Epidermal melanocyte (primary cell): ENCODE results near the gene CCDC27.

Source experiments
- DNase-seq: peaks from one replicate; pipeline ENCODE4 v3.0.0; 2011; ENCODE audit warnings: low spot score; ENCODE audit not compliant: insufficient read length

The CCDC27 gene

GRCh38 chr1:3752400-3752945 is at the start of gene CCDC27:
CCDC27 (plus strand) TSS chr1:3752450; CDS start chr1:3752482, 32 bp downstream.
- no peak for DNase-seq

GRCh38 chr1:3702528-3702927 is 49.7 kb upstream of the CCDC27 start:
- no peak for DNase-seq

- no peak for DNase-seq
Observed at GRCh38 chr1:3702990-3703728, 49.1 kb upstream of the CCDC27 start.

GRCh38 chr1:3703786-3704371 is 48.4 kb upstream of the CCDC27 start:
- DNase-seq, result no peak

GRCh38 chr1:3705341-3705950 is 46.8 kb upstream of the CCDC27 start:
- no peak for DNase-seq

- no peak for DNase-seq
Observed at GRCh38 chr1:3706651-3707297, 45.5 kb upstream of the CCDC27 start.

GRCh38 chr1:3707298-3707938 is 44.8 kb upstream of the CCDC27 start:
- no peak for DNase-seq

- DNase-seq, result no peak
Observed at GRCh38 chr1:3707939-3708328, 44.3 kb upstream of the CCDC27 start.

GRCh38 chr1:3708791-3709190 is 43.5 kb upstream of the CCDC27 start:
- no peak for DNase-seq

- no peak for DNase-seq
Observed at GRCh38 chr1:3710251-3710650, 42.0 kb upstream of the CCDC27 start.

GRCh38 chr1:3711381-3711779 is 40.9 kb upstream of the CCDC27 start:
- no peak for DNase-seq

GRCh38 chr1:3711780-3712451 is 40.3 kb upstream of the CCDC27 start:
- DNase-seq, result no peak

- no peak for DNase-seq
Observed at GRCh38 chr1:3712573-3713535, 39.4 kb upstream of the CCDC27 start.

GRCh38 chr1:3713840-3714239 is 38.4 kb upstream of the CCDC27 start:
- DNase-seq, result no peak

- no peak for DNase-seq
Observed at GRCh38 chr1:3714284-3714741, 37.9 kb upstream of the CCDC27 start.

- DNase-seq, result no peak
Observed at GRCh38 chr1:3714814-3715213, 37.4 kb upstream of the CCDC27 start.

GRCh38 chr1:3716351-3716750 is 35.9 kb upstream of the CCDC27 start:
- DNase-seq, result no peak

- no peak for DNase-seq
Observed at GRCh38 chr1:3717041-3717714, 35.1 kb upstream of the CCDC27 start.
